ENCODE data around the gene TRPC3. TPM values are rescaled to one million over a fixed set of nuclear protein-coding genes. Genes with fewer than 3 reads are reported as not detected.

TRPC3 gene
- 0.25 TPM for total RNA-seq (2021; ENCODE audit: unreplicated experiment)
- 0.05 and 0.12 TPM in 2 replicates for polyA plus RNA-seq (2012)
- percentile 20 among the genes with signal in this experiment for Bru-seq, nascent RNA
- percentile 21 among the genes with signal in this experiment for BruChase-seq, experiment 1, labeled RNA remaining after a 6-hour chase
- percentile 28 among the genes with signal in this experiment for BruChase-seq, experiment 2, labeled RNA remaining after a 2-hour chase
- long read RNA-seq, partial matches to known transcripts, result 0 of 1 reads
- long read RNA-seq, other reads (novel, unspliced or antisense), result 1 of 1 reads

- BruUV-seq (replicated peaks), result no TSS peak
- peak within 1 kb of the TSS; percentile 33 to 53 for H3K4me3 ChIP-seq (replicated peaks in 1 of 2; ENCODE audit: low read depth in 1 of 2, low read length in 2 of 2)
- DNase-seq (ENCODE audit: low read depth, low spot score) (no peak), ATAC-seq (peak; percentile 40)
- H3K9me3 ChIP-seq (ENCODE audit: control insufficient read depth in 1 of 2, insufficient read depth in 1 of 2, low read depth in 1 of 2, low read length in 2 of 2), result no peaks in the 10 kb centered on the region
- peak within 1 kb of the TSS; percentile 11; the same call in 1 of the 2 replicates for H3K27ac ChIP-seq (ENCODE audit: low read depth, low read length)
- H3K9ac ChIP-seq (ENCODE audit: low read length), result no peak within 1 kb of the TSS
- ChIA-PET CTCF (no interaction called here), POLR2A (no interaction called here), RAD21 (ENCODE audit: low non-redundant PET in 1 of 2, low total read pairs in 2 of 2, uncharacterized antibody in 2 of 2, unreplicated experiment in 2 of 2) (no interaction called here)
- H3K4me1 ChIP-seq (ENCODE audit: control insufficient read depth in 1 of 2, insufficient read depth in 2 of 2, low read length in 2 of 2), result peaks cover 0 to 11% of the 10 kb centered on the region in 2 experiments; a peak in 1 of 4 replicates
- TF ChIP-seq MAX (IDR thresholded peaks at IDR 0.05) (peak; percentile 23; the same call in 1 of the 2 replicates), POLR2AphosphoS5 (IDR thresholded peaks at IDR 0.05; ENCODE audit: low read depth, low read length) (no peak)
- H3K27me3 ChIP-seq (ENCODE audit: insufficient read depth, low read length), result no peaks in the 10 kb centered on the region
- no peaks in the 10 kb centered on the region for H4K20me1 ChIP-seq (ENCODE audit: insufficient read depth)
- H3K36me3 ChIP-seq (ENCODE audit: control insufficient read depth in 1 of 2, insufficient read depth in 2 of 2, low read length in 2 of 2), result no peaks in the 10 kb centered on the region
- H3K4me2 ChIP-seq (ENCODE audit: low read length), result peak within 1 kb of the TSS; percentile 69
- H3K79me2 ChIP-seq (ENCODE audit: insufficient read depth, low read length), result no peaks in the 10 kb centered on the region
- H2AFZ ChIP-seq (ENCODE audit: low read depth, low read length, poor library complexity, severe bottlenecking), result peak within 1 kb of the TSS; percentile 83
- no peaks in the 10 kb centered on the region for H3K9me2 ChIP-seq (ENCODE audit: insufficient read depth)
- intact Hi-C loops (cut with micrococcal nuclease), result loop anchor here (2.0 kb wide), 1 partner anchor 625 kb away; no protein-coding TSS in a partner anchor
These were observed at the start of gene TRPC3 for GRCh38 chr4:121951521-121952110. TRPC3 (minus strand) TSS chr4:121952060; CDS start chr4:121951680, 380 bp downstream.

GRCh38 chr4:122000849-122001248 lies 49.0 kb upstream of the TRPC3 start:
- Histone ChIP-seq H3K9ac (ENCODE audit: low read length) (no peak overlapping the region), H3K9me2 (ENCODE audit: insufficient read depth) (no peaks in the 10 kb centered on the region), H3K36me3 (ENCODE audit: control insufficient read depth in 1 of 2, insufficient read depth in 2 of 2, low read length in 2 of 2) (no peaks in the 10 kb centered on the region), H4K20me1 (ENCODE audit: insufficient read depth) (no peaks in the 10 kb centered on the region), H3K4me1 (ENCODE audit: control insufficient read depth in 1 of 2, insufficient read depth in 2 of 2, low read length in 2 of 2) (no peaks in the 10 kb centered on the region), H3K9me3 (ENCODE audit: control insufficient read depth in 1 of 2, insufficient read depth in 1 of 2, low read depth in 1 of 2, low read length in 2 of 2) (no peaks in the 10 kb centered on the region), H3K27me3 (ENCODE audit: insufficient read depth, low read length) (no peaks in the 10 kb centered on the region), H3K27ac (ENCODE audit: low read depth, low read length) (no peak overlapping the region), H3K79me2 (ENCODE audit: insufficient read depth, low read length) (no peaks in the 10 kb centered on the region), H3K4me3 (replicated peaks in 1 of 2; ENCODE audit: low read depth in 1 of 2, low read length in 2 of 2) (no peak overlapping the region), H3K4me2 (ENCODE audit: low read length) (no peak overlapping the region), H2AFZ (ENCODE audit: low read depth, low read length, poor library complexity, severe bottlenecking) (no peak overlapping the region)
- ATAC-seq, result no peak
- RAD21 ChIA-PET (ENCODE audit: low non-redundant PET in 1 of 2, low total read pairs in 2 of 2, uncharacterized antibody in 2 of 2, unreplicated experiment in 2 of 2), result interaction anchor here in 1 of 2 experiments (0.6 kb wide), 1 partner anchor 27 kb away, joined by 3 read pairs; no protein-coding TSS in a partner anchor
- CTCF ChIA-PET, result no interaction called here
- no peak for DNase-seq (ENCODE audit: low read depth, low spot score)
- no TSS peak for BruUV-seq (replicated peaks)
- TF ChIP-seq SP1 (IDR thresholded peaks at IDR 0.05; ENCODE audit: low read depth) (no peak), MAX (IDR thresholded peaks at IDR 0.05) (no peak), EGR1 (IDR thresholded peaks at IDR 0.05; ENCODE audit: low read depth) (no peak), ELF1 (IDR thresholded peaks at IDR 0.05; ENCODE audit: borderline replicate concordance, low read depth) (no peak), ZFX (IDR thresholded peaks at IDR 0.05) (no peak), SIN3A (IDR thresholded peaks at IDR 0.05; ENCODE audit: low read depth) (no peak), CTCF (IDR thresholded peaks at IDR 0.05 in 2 of 3, conservative IDR thresholded peaks at IDR 0.05 in 1 of 3; ENCODE audit: borderline replicate concordance in 1 of 3, insufficient read depth in 1 of 3, low read depth in 2 of 3, low read length in 2 of 3) (no peak), REST (IDR thresholded peaks at IDR 0.05; ENCODE audit: low read depth) (no peak), RAD21 (IDR thresholded peaks at IDR 0.05; ENCODE audit: low read depth) (no peak), JUND (IDR thresholded peaks at IDR 0.05) (no peak), EZH2 (IDR thresholded peaks at IDR 0.05) (no peak)
- POLR2A ChIA-PET, result no interaction called here
- intact Hi-C loops (cut with micrococcal nuclease), result no loop called here

Measured in HCT116 (cell line).